Epithelial cell of proximal tubule (primary cell): Measurements from ENCODE around the gene CCDC7. TPM values are rescaled to one million over a fixed set of nuclear protein-coding genes. Genes with fewer than 3 reads are reported as not detected.
"Not testable (repeated sequence)": the region's sequence is repeated elsewhere in the genome, so short reads cannot be mapped to it uniquely, and the experiment has no call there.

ENCODE experiments used
- DNase-seq: peaks from one replicate; pipeline ENCODE4 v3.0.0-alpha.2; 2011; ENCODE audit warnings: low read depth
- H3K4me3 ChIP-seq: 2 replicates; pipeline ENCODE4 v1.5.1; 2011; ENCODE audit warnings: low read depth, mild to moderate bottlenecking, low read length
- CTCF ChIP-seq: conservative IDR thresholded peaks from 2 replicates; pipeline ENCODE4 v1.5.1; 2012; ENCODE audit warnings: low read depth, mild to moderate bottlenecking, low read length
- total RNA-seq: library from RNA; depleted of rRNA; stranded (reverse); fragments of >200 nt; gene quantifications from 2 replicates; pipeline ENCODE4 v1.2.3, GENCODE V29; 2015

CCDC7 gene
- total RNA-seq, 1 donor from 2014 or later: 1.3 TPM

DNA sequence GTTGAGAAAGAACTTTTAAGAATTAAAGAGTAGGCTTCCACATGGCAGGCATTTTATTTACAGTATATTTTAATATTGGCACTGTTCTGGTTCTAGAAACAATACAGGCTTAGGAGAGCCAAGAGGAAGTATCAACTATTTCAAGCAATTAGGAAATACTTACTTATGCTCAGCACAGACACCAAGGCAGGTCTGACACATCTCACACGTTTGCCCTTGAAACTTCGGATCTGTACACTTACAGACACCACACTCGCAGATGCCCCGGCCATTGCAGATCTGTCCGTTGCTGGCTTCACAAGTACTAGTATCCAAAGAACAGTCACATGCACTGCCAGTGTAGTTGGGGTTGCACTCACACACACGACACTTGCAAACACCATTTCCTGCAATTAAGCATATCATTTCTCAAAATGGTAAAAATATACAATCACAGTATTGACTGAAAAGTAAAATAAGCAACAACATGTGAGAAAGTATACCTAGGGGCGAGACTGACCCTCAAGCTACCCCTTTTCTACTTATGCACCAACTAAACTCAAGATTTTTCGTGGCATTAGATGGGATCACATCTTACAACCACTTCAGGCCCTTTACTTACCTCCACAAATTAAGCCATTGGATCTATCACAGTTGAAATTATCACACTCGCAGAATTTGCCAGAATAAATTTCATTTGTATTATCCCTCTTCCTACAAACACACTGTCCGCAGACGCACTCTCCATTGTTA is 465.5 kb downstream of the CCDC7 start:
- DNase-seq: no peak
- H3K4me3 ChIP-seq: no peak overlapping the region
- no peak for TF ChIP-seq CTCF

GRCh38 chr10:32917817-32918216 is 471.9 kb downstream of the CCDC7 start:
- DNase-seq, H3K4me3 ChIP-seq: not testable (repeated sequence)

DNA sequence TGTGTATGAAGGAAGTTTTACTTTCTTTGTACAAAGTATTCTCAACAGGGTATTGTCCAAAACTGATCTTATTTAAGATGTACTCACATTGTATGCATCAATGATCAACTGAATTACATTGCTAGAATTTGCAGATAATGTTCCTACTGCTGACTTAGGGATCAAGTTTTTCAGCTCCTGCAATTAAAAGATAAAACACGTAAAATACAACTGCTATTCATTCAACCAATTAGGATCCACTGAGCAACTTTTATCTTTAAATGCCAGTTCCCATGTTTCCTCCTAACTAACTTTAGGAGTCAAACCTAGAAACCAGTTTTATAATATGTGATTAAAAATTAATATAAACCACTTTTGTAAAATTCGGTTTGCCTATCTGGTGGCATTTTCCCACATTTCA is 476.2 kb downstream of the CCDC7 start:
- DNase-seq: no peak
- TF ChIP-seq CTCF: no peak
- H3K4me3 ChIP-seq: no peak overlapping the region

DNA sequence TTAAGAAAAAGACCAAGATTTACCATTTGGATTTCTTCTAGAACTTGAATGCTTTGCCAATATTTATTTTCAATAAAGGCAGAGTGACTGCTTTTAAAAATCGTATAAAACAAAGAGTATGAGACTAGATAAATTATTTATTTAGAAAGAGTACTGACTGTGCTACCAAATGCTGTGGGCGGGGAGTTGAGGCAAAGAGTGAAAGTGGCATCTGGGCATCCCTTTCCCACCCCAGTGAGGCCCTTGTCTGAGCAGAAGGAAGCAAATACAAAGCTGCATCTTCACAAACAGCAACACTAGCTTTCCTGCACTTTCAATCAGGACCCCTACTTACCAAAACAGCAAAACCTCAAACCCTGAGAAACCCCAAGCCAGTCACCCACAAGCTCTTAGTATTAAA is 477.2 kb downstream of the CCDC7 start:
- H3K4me3 ChIP-seq: no peak overlapping the region
- TF ChIP-seq CTCF: no peak
- DNase-seq: no peak

- no peak for DNase-seq
- H3K4me3 ChIP-seq: no peak overlapping the region
- TF ChIP-seq CTCF: no peak
These were observed 477.9 kb downstream of the CCDC7 start for GRCh38 chr10:32923849-32924248.

Other genes with a start within 250 kb of the CCDC7 start
- 8.8 and 9.0 TPM in 2 replicates for gene EPC1, start 99.0 kb upstream of the CCDC7 start, total RNA-seq